MG63 (cell line): Measurements from ENCODE around the gene PDYN. TPM values are rescaled to one million over a fixed set of nuclear protein-coding genes. Genes with fewer than 3 reads are reported as not detected.

Experiments
- DNase-seq: peaks from one replicate; pipeline ENCODE4 v3.0.0-alpha.2; 2020
- H3K27me3 ChIP-seq: fragments of 250-450 bp; sonication (Bioruptor Pico); 2 replicates; pipeline ENCODE4 v1.5.1; 2020; ENCODE audit warnings: mild to moderate bottlenecking, moderate library complexity
- H3K36me3 ChIP-seq: fragments of 250-450 bp; sonication (Bioruptor Pico); 2 replicates; pipeline ENCODE4 v1.5.1; 2020; ENCODE audit warnings: mild to moderate bottlenecking, moderate library complexity
- H3K4me3 ChIP-seq: fragments of 250-450 bp; sonication (Bioruptor Pico); 2 replicates; pipeline ENCODE4 v1.5.1; 2020; ENCODE audit warnings: mild to moderate bottlenecking, moderate library complexity
- H3K9me3 ChIP-seq: fragments of 250-450 bp; sonication (Bioruptor Pico); 2 replicates; pipeline ENCODE4 v1.5.1; 2020; ENCODE audit warnings: mild to moderate bottlenecking, moderate library complexity
- total RNA-seq: library from RNA; depleted of rRNA; stranded (reverse); fragments of >200 nt; shearing (Covaris generic); gene quantifications from 2 replicates; pipeline ENCODE4 v1.2.3, GENCODE V29; 2014; ENCODE audit warnings: low replicate concordance; rRNA removed

Gene PDYN
- total RNA-seq, 1 experiment from 2014 or later: not detected

- H3K9me3 ChIP-seq: no peaks in the 10 kb centered on the region
- H3K4me3 ChIP-seq: no peak overlapping the region
- H3K36me3 ChIP-seq: peaks cover 18% of the 10 kb centered on the region
- DNase-seq: no peak
- H3K27me3 ChIP-seq: no peaks in the 10 kb centered on the region
Measured at GRCh38 chr20:1931830-1932229, 62.0 kb downstream of the PDYN start.

GRCh38 chr20:1930165-1930564 is 63.7 kb downstream of the PDYN start:
- H3K36me3 ChIP-seq: peaks cover 11% of the 10 kb centered on the region
- DNase-seq: no peak
- no peaks in the 10 kb centered on the region for H3K9me3 ChIP-seq
- no peak overlapping the region for H3K4me3 ChIP-seq
- no peaks in the 10 kb centered on the region for H3K27me3 ChIP-seq

- peaks cover 5% of the 10 kb centered on the region for H3K36me3 ChIP-seq
- no peak overlapping the region for H3K4me3 ChIP-seq
- DNase-seq: no peak
- no peaks in the 10 kb centered on the region for H3K27me3 ChIP-seq
- no peaks in the 10 kb centered on the region for H3K9me3 ChIP-seq
Measured at GRCh38 chr20:1929460-1929859, 64.4 kb downstream of the PDYN start.

GRCh38 chr20:1928782-1929181 is 65.1 kb downstream of the PDYN start:
- DNase-seq: no peak
- Histone ChIP-seq H3K9me3 (no peaks in the 10 kb centered on the region), H3K4me3 (no peak overlapping the region), H3K36me3 (peaks cover 5% of the 10 kb centered on the region), H3K27me3 (no peaks in the 10 kb centered on the region)

Other genes starting within 250 kb of the PDYN start
- gene SIRPA, start 98.7 kb downstream of the PDYN start, total RNA-seq: 37.7 and 38.1 TPM in 2 replicates
- gene STK35, start 107.8 kb upstream of the PDYN start, total RNA-seq: 4.7 and 7.6 TPM in 2 replicates